ENCODE results near the gene CPNE8.

CPNE8 gene

DNA sequence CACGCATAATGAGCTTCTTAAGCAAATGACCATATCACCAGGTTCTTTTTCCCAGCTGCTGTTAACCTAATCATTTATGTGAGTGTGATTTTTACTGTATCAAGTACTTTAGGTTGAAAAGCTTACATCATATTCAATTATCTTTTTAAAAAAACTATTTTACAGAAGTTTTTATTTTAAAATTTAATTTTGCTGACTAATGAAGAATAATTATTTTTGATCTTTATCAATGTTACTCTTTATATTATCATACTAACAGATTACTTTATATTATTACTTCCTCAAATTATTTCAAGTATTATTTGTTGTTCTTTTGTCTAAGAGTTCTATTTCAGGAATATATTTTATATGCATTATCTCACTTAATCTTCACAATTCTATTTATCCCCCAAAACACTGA lies 236.3 kb downstream of the CPNE8 start:
- H3K27ac ChIP-seq: no peak overlapping the region
- no peak overlapping the region for H3K4me3 ChIP-seq
- H4K20me1 ChIP-seq: no peaks in the 10 kb centered on the region
- TF ChIP-seq Cebpa-rat (IDR thresholded peaks at IDR 0.05): no peak
- no peak overlapping the region for H3K9ac ChIP-seq
- no peak overlapping the region for H3K4me2 ChIP-seq
- no peaks in the 10 kb centered on the region for H3K36me3 ChIP-seq
- H3K27me3 ChIP-seq: no peaks in the 10 kb centered on the region
- peaks cover 5% of the 10 kb centered on the region; the same call in 1 of the 2 replicates for H3K4me1 ChIP-seq
- H3K9me3 ChIP-seq: no peaks in the 10 kb centered on the region

DNA sequence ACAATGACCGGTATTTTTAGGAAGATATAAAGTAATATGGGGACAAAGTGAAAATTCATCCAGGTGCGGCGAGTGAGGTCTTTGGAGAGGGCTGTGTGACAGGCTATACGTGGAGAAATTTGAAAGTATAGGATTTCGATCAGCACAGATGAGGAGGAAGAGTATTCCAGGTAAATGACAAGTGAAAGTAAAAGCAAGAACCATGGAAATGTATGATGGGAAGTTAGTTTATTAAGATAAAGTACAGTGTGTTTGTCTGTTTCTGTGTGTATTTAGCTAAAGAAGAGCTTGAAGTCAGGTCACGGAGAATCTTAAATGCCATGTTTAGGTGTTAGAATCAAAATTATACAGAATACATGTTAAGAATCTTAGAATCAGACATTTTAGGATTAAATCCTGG lies 239.0 kb downstream of the CPNE8 start:
- Histone ChIP-seq H3K36me3 (no peaks in the 10 kb centered on the region), H3K4me1 (peaks cover 5% of the 10 kb centered on the region; the same call in 1 of the 2 replicates), H3K9me3 (peaks cover 4% of the 10 kb centered on the region; the same call in 1 of the 2 replicates), H4K20me1 (no peaks in the 10 kb centered on the region), H3K27me3 (no peaks in the 10 kb centered on the region), H3K4me2 (no peak overlapping the region), H3K9ac (no peak overlapping the region), H3K4me3 (no peak overlapping the region), H3K27ac (no peak overlapping the region)
- TF ChIP-seq Cebpa-rat (IDR thresholded peaks at IDR 0.05): no peak

DNA sequence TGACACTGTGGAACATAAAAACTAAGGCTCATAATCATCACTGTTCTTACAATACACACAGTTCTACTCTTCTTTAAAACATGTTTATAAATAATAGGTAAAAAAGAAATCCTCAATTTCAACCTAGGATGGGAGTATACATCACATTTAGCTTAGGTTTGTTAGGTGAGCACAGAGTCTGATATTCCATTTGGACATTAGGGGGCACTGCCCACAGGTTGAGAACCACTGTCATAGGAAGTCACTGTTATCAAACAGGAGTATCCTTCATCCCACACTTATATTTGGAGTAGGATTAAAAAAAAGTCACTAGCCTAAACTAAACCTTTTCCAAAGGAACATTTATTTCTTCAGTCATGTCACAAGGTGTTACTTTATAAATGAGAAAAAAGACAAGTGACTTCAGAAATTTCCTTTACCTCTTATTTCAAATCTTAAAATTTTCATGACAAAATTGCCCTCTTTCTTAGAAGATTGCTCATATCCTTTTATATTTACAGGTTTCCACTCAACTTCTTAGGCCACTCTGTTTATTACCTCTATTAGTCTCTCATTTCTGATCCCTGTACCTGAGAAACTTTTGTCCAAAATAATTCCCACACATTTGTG lies 240.6 kb downstream of the CPNE8 start:
- H4K20me1 ChIP-seq: no peaks in the 10 kb centered on the region
- no peak overlapping the region for H3K9ac ChIP-seq
- H3K36me3 ChIP-seq: no peaks in the 10 kb centered on the region
- no peak overlapping the region for H3K4me2 ChIP-seq
- TF ChIP-seq Cebpa-rat (IDR thresholded peaks at IDR 0.05): no peak
- H3K4me1 ChIP-seq: peaks cover 5% of the 10 kb centered on the region; the same call in 1 of the 2 replicates
- H3K9me3 ChIP-seq: peaks cover 4% of the 10 kb centered on the region; the same call in 1 of the 2 replicates
- H3K27ac ChIP-seq: no peak overlapping the region
- no peaks in the 10 kb centered on the region for H3K27me3 ChIP-seq
- no peak overlapping the region for H3K4me3 ChIP-seq

DNA sequence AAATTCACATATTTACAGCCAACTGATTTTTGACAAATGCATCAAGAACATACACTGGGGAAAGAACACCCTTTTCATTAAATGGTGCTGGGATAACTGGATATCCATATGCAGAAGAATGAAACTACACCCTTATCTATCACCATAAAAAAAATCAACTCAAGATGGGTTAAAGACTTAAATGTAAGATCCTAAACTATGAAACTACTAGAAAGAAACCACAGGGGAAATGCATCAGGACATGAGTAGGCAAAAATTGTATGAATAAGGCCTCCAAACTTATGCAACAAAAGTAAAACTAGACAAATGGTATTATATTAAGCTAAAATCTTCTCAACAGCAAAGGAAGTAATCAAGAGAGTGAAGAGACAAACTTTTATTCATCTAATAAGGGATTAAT lies 242.6 kb downstream of the CPNE8 start:
- TF ChIP-seq Cebpa-rat (IDR thresholded peaks at IDR 0.05): no peak
- peaks cover 4% of the 10 kb centered on the region; the same call in 1 of the 2 replicates for H3K9me3 ChIP-seq
- peaks cover 5% of the 10 kb centered on the region; the same call in 1 of the 2 replicates for H3K4me1 ChIP-seq
- H3K9ac ChIP-seq: no peak overlapping the region
- no peak overlapping the region for H3K4me2 ChIP-seq
- H3K4me3 ChIP-seq: no peak overlapping the region
- no peaks in the 10 kb centered on the region for H3K36me3 ChIP-seq
- H3K27ac ChIP-seq: no peak overlapping the region
- H3K27me3 ChIP-seq: no peaks in the 10 kb centered on the region
- H4K20me1 ChIP-seq: no peaks in the 10 kb centered on the region

DNA sequence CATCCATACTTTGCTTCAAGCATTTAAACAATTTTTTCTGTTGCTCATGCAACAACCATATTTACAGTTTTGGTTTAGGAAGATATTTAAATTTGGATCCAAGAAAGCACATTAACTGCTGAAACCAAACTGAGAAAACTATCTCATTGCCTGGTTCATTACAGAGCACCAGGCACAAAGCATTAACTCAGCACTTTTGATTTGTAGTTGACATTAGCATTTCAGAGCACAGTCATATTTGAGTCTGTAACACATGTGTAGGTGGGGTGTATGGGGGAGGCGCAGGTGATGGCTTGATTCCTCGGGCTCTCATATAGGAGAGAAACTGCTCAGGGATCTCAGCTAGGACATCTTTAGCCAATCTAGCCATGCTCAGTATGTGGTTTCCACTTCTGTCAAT lies 251.7 kb downstream of the CPNE8 start:
- Histone ChIP-seq H3K4me2 (no peak overlapping the region), H4K20me1 (no peaks in the 10 kb centered on the region), H3K4me3 (no peak overlapping the region), H3K36me3 (no peaks in the 10 kb centered on the region), H3K9me3 (no peaks in the 10 kb centered on the region), H3K4me1 (no peaks in the 10 kb centered on the region), H3K27ac (no peak overlapping the region), H3K9ac (no peak overlapping the region), H3K27me3 (no peaks in the 10 kb centered on the region)
- no peak for TF ChIP-seq Cebpa-rat (IDR thresholded peaks at IDR 0.05)

DNA sequence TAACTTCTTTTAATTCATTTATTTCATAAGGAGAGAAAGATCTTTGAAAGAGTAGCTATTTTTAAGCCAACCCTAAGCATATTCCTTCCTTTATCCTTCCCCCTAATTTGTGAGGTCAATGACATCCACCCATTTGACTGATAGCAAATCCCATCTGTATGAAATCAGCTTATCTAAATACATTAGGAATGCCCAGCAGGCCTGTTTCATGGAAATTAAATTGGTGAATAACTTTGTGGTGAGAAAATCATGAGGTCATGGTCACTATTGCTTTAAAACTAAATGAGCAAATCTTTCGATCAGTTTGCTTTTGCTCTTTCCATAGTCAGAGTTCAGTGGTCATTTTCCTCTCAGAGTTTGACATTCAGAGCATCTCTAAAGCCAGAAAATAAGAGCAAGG lies 256.6 kb downstream of the CPNE8 start:
- no peaks in the 10 kb centered on the region for H4K20me1 ChIP-seq

DNA sequence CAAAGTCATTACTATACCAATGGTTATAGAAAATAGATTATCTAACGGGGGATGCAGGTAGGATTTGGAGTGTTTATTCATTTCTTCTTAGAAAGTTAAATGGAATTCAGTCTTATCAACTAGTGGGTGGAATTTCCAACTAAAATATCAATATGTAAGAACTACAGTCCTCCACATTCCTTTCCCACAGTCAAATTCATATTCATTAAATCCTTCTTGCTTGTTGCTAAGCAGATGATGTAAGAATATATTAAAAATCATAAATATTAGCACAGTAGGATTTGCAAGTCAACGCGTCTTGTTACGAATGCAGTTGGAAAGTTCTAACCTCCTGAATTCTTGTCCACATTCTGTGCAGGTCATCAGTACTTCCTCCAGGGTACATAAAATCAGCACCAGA lies 259.2 kb downstream of the CPNE8 start:
- no peaks in the 10 kb centered on the region for H3K4me1 ChIP-seq
- no peak overlapping the region for H3K4me2 ChIP-seq
- H4K20me1 ChIP-seq: no peaks in the 10 kb centered on the region
- no peak for TF ChIP-seq Cebpa-rat (IDR thresholded peaks at IDR 0.05)
- H3K27me3 ChIP-seq: no peaks in the 10 kb centered on the region; the same call in 1 of the 2 replicates
- H3K4me3 ChIP-seq: no peak overlapping the region
- no peaks in the 10 kb centered on the region for H3K36me3 ChIP-seq
- peaks cover 8% of the 10 kb centered on the region for H3K9me3 ChIP-seq
- H3K9ac ChIP-seq: no peak overlapping the region
- H3K27ac ChIP-seq: no peak overlapping the region

More for the DNA sequence above, 256.6 kb downstream of the CPNE8 start:
- Histone ChIP-seq H3K27me3 (no peaks in the 10 kb centered on the region; the same call in 1 of the 2 replicates), H3K4me3 (no peak overlapping the region), H3K36me3 (no peaks in the 10 kb centered on the region), H3K27ac (no peak overlapping the region), H3K9ac (no peak overlapping the region), H3K4me1 (no peaks in the 10 kb centered on the region), H3K4me2 (no peak overlapping the region), H3K9me3 (no peaks in the 10 kb centered on the region)
- TF ChIP-seq Cebpa-rat (IDR thresholded peaks at IDR 0.05): no peak

DNA sequence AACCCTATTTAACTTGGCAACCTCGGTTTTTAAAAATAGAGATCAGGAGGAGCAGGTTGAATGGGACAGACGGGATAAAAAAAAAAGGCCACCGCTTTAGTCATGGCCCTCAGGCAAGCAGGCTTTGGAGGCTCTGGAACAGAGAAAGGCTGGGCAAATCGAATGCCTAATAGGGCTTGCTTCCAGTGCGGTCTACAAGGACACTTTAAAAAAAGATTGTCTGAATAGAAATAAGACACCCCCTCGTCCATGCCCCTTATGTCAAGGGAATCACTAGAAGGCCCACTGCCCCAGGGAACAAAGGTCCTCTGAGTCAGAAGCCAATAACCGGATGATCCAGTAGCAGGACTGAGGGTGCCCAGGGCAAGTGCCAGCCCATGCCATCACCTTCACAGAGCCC lies 265.8 kb downstream of the CPNE8 start:
- H3K27ac ChIP-seq: no peak overlapping the region
- peaks cover 11% of the 10 kb centered on the region for H3K9me3 ChIP-seq
- no peaks in the 10 kb centered on the region for H3K4me1 ChIP-seq
- no peak for TF ChIP-seq Cebpa-rat (IDR thresholded peaks at IDR 0.05)
- H3K4me3 ChIP-seq: no peak overlapping the region
- H3K9ac ChIP-seq: no peak overlapping the region
- H3K27me3 ChIP-seq: no peaks in the 10 kb centered on the region
- no peak overlapping the region for H3K4me2 ChIP-seq
- H4K20me1 ChIP-seq: no peaks in the 10 kb centered on the region
- no peaks in the 10 kb centered on the region for H3K36me3 ChIP-seq

DNA sequence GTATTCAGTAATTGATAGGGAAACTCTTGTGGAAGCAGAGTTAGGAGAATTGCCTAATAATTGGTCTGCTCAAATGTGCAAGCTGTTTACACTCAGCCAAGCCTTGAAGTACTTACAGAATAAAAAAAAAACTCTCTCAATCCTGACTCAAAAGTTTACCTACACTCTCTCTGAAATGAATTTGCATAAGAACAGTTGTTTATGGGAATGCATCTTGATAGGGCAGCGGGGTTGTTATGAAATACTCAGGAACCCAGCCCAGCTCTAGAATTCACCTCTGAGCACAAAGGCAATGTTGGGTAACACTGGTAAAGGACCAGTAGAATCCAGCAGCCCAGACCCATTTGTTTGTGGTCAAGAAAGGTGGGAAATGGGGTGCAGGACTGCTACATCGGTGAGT lies 267.0 kb downstream of the CPNE8 start:
- no peaks in the 10 kb centered on the region for H3K36me3 ChIP-seq
- H3K9ac ChIP-seq: no peak overlapping the region
- no peak for TF ChIP-seq Cebpa-rat (IDR thresholded peaks at IDR 0.05)
- H3K4me1 ChIP-seq: no peaks in the 10 kb centered on the region
- no peak overlapping the region for H3K4me3 ChIP-seq
- H3K27me3 ChIP-seq: no peaks in the 10 kb centered on the region
- no peak overlapping the region for H3K4me2 ChIP-seq
- H3K9me3 ChIP-seq: peaks cover 11% of the 10 kb centered on the region
- H3K27ac ChIP-seq: no peak overlapping the region
- no peaks in the 10 kb centered on the region for H4K20me1 ChIP-seq

DNA sequence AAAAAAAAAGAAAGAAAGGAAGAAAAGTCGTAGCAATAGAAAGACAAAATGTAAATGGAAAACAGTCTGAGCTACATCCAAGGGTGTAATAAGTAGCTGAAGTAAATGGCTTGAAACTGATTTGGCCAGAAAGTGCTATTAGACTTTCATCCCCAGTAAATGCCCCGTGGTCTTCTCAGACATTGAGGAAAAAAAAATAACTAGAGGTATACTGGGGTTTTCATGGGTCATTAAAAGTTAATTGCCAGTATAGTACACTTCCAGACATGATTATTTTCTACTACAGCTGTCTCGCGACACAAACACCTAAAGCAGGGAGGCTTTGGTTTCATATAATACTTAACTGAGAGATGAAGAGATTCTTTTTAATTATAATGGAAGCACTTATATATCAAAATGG lies 271.9 kb downstream of the CPNE8 start:
- no peak for TF ChIP-seq Cebpa-rat (IDR thresholded peaks at IDR 0.05)
- no peaks in the 10 kb centered on the region for H3K9me3 ChIP-seq
- H3K4me3 ChIP-seq: no peak overlapping the region
- no peaks in the 10 kb centered on the region for H4K20me1 ChIP-seq
- no peaks in the 10 kb centered on the region for H3K4me1 ChIP-seq
- no peak overlapping the region for H3K27ac ChIP-seq
- H3K36me3 ChIP-seq: no peaks in the 10 kb centered on the region
- H3K9ac ChIP-seq: no peak overlapping the region
- no peak overlapping the region for H3K4me2 ChIP-seq
- H3K27me3 ChIP-seq: no peaks in the 10 kb centered on the region

DNA sequence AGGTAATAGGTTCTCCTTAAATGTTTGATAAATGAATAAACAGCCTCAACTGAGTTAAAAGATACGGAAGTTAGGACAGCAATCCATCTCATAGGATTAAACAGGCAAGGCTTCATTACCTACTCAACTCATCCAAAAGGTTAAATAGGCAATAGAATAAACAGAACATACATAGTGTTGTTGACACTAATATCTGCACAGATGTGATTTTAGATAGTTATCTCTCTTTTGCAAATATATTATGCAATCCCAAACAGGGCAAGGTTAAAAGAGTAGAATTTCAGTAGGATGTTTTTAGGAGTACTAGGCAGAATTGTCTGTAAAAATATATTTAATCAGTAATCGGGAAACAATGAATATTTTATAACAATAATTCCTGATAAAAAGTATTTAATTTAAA lies 276.3 kb downstream of the CPNE8 start:
- Histone ChIP-seq H3K4me2 (no peak overlapping the region), H3K9me3 (no peaks in the 10 kb centered on the region), H4K20me1 (no peaks in the 10 kb centered on the region), H3K27ac (no peak overlapping the region), H3K9ac (no peak overlapping the region), H3K36me3 (no peaks in the 10 kb centered on the region), H3K4me3 (no peak overlapping the region), H3K4me1 (no peaks in the 10 kb centered on the region), H3K27me3 (no peaks in the 10 kb centered on the region)
- TF ChIP-seq Cebpa-rat (IDR thresholded peaks at IDR 0.05): no peak
